Neural progenitor cell (in vitro differentiated cells): Measurements from ENCODE around the gene GAB1. TPM values are rescaled to one million over a fixed set of nuclear protein-coding genes. Genes with fewer than 3 reads are reported as not detected.

ENCODE experiments used
- DNase-seq: peaks from one replicate; pipeline ENCODE4 v3.0.0-alpha.2; 2016; ENCODE audit warnings: low spot score
- H2AFZ ChIP-seq: fragments of 200-600 bp; sonication (generic); replicated peaks from 2 replicates; pipeline ENCODE4 v1.6.1; 2016; ENCODE audit warnings: antibody characterized with exemption
- H3F3A ChIP-seq: fragments of 200-600 bp; sonication (generic); 2 replicates; pipeline ENCODE4 v1.6.1; 2016; ENCODE audit warnings: antibody characterized with exemption, low read depth
- H3K27ac ChIP-seq: fragments of 200-600 bp; sonication (generic); 2 replicates; pipeline ENCODE4 v1.5.1; 2016; ENCODE audit warnings: mild to moderate bottlenecking
- H3K27me3 ChIP-seq: fragments of 200-600 bp; sonication (generic); 2 replicates; pipeline ENCODE4 v1.6.1; 2016; ENCODE audit warnings: mild to moderate bottlenecking, moderate library complexity
- H3K36me3 ChIP-seq: fragments of 200-600 bp; sonication (generic); 2 replicates; pipeline ENCODE4 v1.5.1; 2016
- H3K4me1 ChIP-seq: fragments of 200-600 bp; sonication (generic); 2 replicates; pipeline ENCODE4 v1.6.1; 2016; ENCODE audit warnings: mixed run types
- H3K4me2 ChIP-seq: fragments of 200-600 bp; sonication (generic); 2 replicates; pipeline ENCODE4 v1.6.1; 2016
- H3K4me3 ChIP-seq: fragments of 200-600 bp; sonication (generic); 2 replicates; pipeline ENCODE4 v1.5.1; 2016
- H3K79me2 ChIP-seq: fragments of 200-600 bp; sonication (generic); 2 replicates; pipeline ENCODE4 v1.6.1; 2016; ENCODE audit warnings: low read depth
- H3K9ac ChIP-seq: fragments of 200-600 bp; sonication (generic); 2 replicates; pipeline ENCODE4 v1.6.1; 2016
- H3K9me3 ChIP-seq: fragments of 200-600 bp; sonication (generic); 2 replicates; pipeline ENCODE4 v1.5.1; 2016; ENCODE audit warnings: low read depth
- H4K20me1 ChIP-seq: fragments of 200-600 bp; sonication (generic); 2 replicates; pipeline ENCODE4 v1.6.1; 2016; ENCODE audit warnings: low read depth
- H3K27ac Mint-ChIP-seq: 3 replicates; pipeline ENCODE4 v1.8.0; 2021; ENCODE audit warnings: mixed read lengths
- H3K27me3 Mint-ChIP-seq: 2 replicates; pipeline ENCODE4 v1.8.0; 2022; ENCODE audit warnings: low read depth, mild to moderate bottlenecking, inconsistent platforms, moderate library complexity, mixed read lengths; ENCODE audit not compliant: insufficient read depth
- H3K36me3 Mint-ChIP-seq: 3 replicates; pipeline ENCODE4 v1.8.0; 2021; ENCODE audit warnings: mixed read lengths
- H3K4me1 Mint-ChIP-seq: 3 replicates; pipeline ENCODE4 v1.8.0; 2021; ENCODE audit warnings: mixed read lengths
- H3K4me3 Mint-ChIP-seq: 3 replicates; pipeline ENCODE4 v1.8.0; 2021; ENCODE audit warnings: mild to moderate bottlenecking, moderate library complexity, mixed read lengths
- H3K9me3 Mint-ChIP-seq: 3 replicates; pipeline ENCODE4 v1.8.0; 2020; ENCODE audit warnings: mixed read lengths
- EZH2 ChIP-seq: fragments of 200-600 bp; sonication (generic); IDR thresholded peaks from 2 replicates; pipeline ENCODE4 v1.6.1; 2017; ENCODE audit warnings: antibody characterized with exemption, mild to moderate bottlenecking, moderate library complexity
- EZH2phosphoT487 ChIP-seq: fragments of 200-600 bp; sonication (generic); IDR thresholded peaks from 2 replicates; pipeline ENCODE4 v1.6.1; 2017; ENCODE audit warnings: antibody characterized with exemption
- total RNA-seq: library from RNA; depleted of rRNA; stranded (reverse); fragments of >200 nt; gene quantifications from 2 replicates; pipeline ENCODE4 v1.2.3, GENCODE V29; 2015; ENCODE audit warnings: low replicate concordance
- TF ChIP-seq, protein P1 (sequence below): fragments of 200-600 bp; sonication (generic); IDR thresholded peaks from 2 replicates; pipeline ENCODE4 v1.5.1; 2017; ENCODE audit warnings: antibody characterized with exemption, mild to moderate bottlenecking

GAB1 gene
- total RNA-seq, 1 donor from 2014 or later, result 31.3 TPM

- H3K79me2 ChIP-seq, result peaks cover 30% of the 10 kb centered on the region
- Mint-ChIP-seq H3K27me3 (no peaks in the 10 kb centered on the region), H3K27ac (no peak overlapping the region), H3K9me3 (no peaks in the 10 kb centered on the region), H3K36me3 (no peaks in the 10 kb centered on the region), H3K4me1 (peaks cover 52% of the 10 kb centered on the region), H3K4me3 (no peak overlapping the region)
- H4K20me1 ChIP-seq, result peaks cover 47% of the 10 kb centered on the region
- H3K9me3 ChIP-seq, result no peaks in the 10 kb centered on the region
- no peak overlapping the region for H2AFZ ChIP-seq
- TF ChIP-seq EZH2, result no peak
- no peak for TF ChIP-seq EZH2phosphoT487
- TF ChIP-seq, protein P1, sequence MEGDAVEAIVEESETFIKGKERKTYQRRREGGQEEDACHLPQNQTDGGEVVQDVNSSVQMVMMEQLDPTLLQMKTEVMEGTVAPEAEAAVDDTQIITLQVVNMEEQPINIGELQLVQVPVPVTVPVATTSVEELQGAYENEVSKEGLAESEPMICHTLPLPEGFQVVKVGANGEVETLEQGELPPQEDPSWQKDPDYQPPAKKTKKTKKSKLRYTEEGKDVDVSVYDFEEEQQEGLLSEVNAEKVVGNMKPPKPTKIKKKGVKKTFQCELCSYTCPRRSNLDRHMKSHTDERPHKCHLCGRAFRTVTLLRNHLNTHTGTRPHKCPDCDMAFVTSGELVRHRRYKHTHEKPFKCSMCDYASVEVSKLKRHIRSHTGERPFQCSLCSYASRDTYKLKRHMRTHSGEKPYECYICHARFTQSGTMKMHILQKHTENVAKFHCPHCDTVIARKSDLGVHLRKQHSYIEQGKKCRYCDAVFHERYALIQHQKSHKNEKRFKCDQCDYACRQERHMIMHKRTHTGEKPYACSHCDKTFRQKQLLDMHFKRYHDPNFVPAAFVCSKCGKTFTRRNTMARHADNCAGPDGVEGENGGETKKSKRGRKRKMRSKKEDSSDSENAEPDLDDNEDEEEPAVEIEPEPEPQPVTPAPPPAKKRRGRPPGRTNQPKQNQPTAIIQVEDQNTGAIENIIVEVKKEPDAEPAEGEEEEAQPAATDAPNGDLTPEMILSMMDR, result no peak
- H3K4me3 ChIP-seq, result no peak overlapping the region
- no peak overlapping the region for H3K4me2 ChIP-seq
- DNase-seq, result no peak
- H3K27me3 ChIP-seq, result no peaks in the 10 kb centered on the region
- no peak overlapping the region for H3K9ac ChIP-seq
- H3K4me1 ChIP-seq, result peaks cover 7% of the 10 kb centered on the region
- H3F3A ChIP-seq, result no peaks in the 10 kb centered on the region
- H3K36me3 ChIP-seq, result no peaks in the 10 kb centered on the region
- no peak overlapping the region for H3K27ac ChIP-seq
Measured at GRCh38 chr4:143377611-143378099, 41.0 kb downstream of the GAB1 start.

DNA sequence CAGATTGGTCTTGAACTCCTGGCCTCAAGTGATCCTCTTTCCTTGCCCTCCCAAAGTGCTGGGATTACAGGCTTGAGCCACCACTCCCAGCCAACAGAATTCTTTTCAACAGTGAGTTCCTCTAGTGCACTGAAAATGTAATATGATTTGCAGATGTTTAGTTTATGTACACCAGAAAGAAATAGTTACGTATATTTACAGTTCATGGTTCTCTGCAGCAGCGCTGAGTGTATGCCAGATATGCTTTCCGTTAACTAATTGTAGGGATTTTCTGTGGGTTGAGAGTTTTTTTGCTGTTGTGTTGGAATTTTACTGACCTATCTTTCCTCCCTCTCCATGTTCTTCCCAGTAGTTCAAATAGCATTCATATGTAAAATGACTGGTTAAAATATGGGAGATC lies 44.0 kb downstream of the GAB1 start:
- peaks cover 33% of the 10 kb centered on the region for H3K79me2 ChIP-seq
- no peak overlapping the region for H3K27ac ChIP-seq
- Mint-ChIP-seq H3K27me3 (no peaks in the 10 kb centered on the region), H3K36me3 (no peaks in the 10 kb centered on the region), H3K27ac (no peak overlapping the region), H3K9me3 (no peaks in the 10 kb centered on the region), H3K4me3 (no peak overlapping the region), H3K4me1 (peaks cover 54% of the 10 kb centered on the region)
- H3K9ac ChIP-seq, result no peak overlapping the region
- TF ChIP-seq, protein P1, result no peak
- TF ChIP-seq EZH2, result no peak
- no peaks in the 10 kb centered on the region for H3K36me3 ChIP-seq
- H4K20me1 ChIP-seq, result peaks cover 34% of the 10 kb centered on the region
- H3K4me3 ChIP-seq, result no peak overlapping the region
- peaks cover 7% of the 10 kb centered on the region for H3K4me1 ChIP-seq
- H3F3A ChIP-seq, result no peaks in the 10 kb centered on the region
- H3K4me2 ChIP-seq, result no peak overlapping the region
- no peak overlapping the region for H2AFZ ChIP-seq
- no peaks in the 10 kb centered on the region for H3K27me3 ChIP-seq
- H3K9me3 ChIP-seq, result no peaks in the 10 kb centered on the region
- no peak for DNase-seq

GRCh38 chr4:143381189-143382118 lies 44.8 kb downstream of the GAB1 start:
- Mint-ChIP-seq H3K4me3 (no peak overlapping the region), H3K9me3 (no peaks in the 10 kb centered on the region), H3K36me3 (no peaks in the 10 kb centered on the region), H3K27ac (peak overlapping the region; percentile 48), H3K27me3 (no peaks in the 10 kb centered on the region), H3K4me1 (peaks cover 46% of the 10 kb centered on the region)
- Histone ChIP-seq H4K20me1 (peaks cover 29% of the 10 kb centered on the region), H3F3A (no peaks in the 10 kb centered on the region), H2AFZ (no peak overlapping the region), H3K4me3 (no peak overlapping the region), H3K79me2 (peaks cover 33% of the 10 kb centered on the region), H3K9me3 (no peaks in the 10 kb centered on the region), H3K4me2 (no peak overlapping the region), H3K36me3 (no peaks in the 10 kb centered on the region), H3K4me1 (peaks cover 7% of the 10 kb centered on the region), H3K27me3 (no peaks in the 10 kb centered on the region), H3K27ac (no peak overlapping the region), H3K9ac (no peak overlapping the region)
- no peak for DNase-seq
- TF ChIP-seq, protein P1, result no peak
